Loucy (cell line): Measurements from ENCODE around the gene AKR1C8.
"Not testable (repeated sequence)": the region's sequence is repeated elsewhere in the genome, so short reads cannot be mapped to it uniquely, and the experiment has no call there.

ENCODE experiments used
- H2AFZ ChIP-seq: fragments of 200-600 bp; sonication (generic); 2 replicates; pipeline ENCODE4 v1.6.0; 2016; ENCODE audit warnings: antibody characterized with exemption, mild to moderate bottlenecking, low read length, moderate library complexity
- H3F3A ChIP-seq: fragments of 200-600 bp; 2 replicates; pipeline ENCODE4 v1.6.0; 2016; ENCODE audit warnings: antibody characterized with exemption, low read depth, mild to moderate bottlenecking
- H3K27me3 ChIP-seq: fragments of 200-600 bp; sonication (generic); 2 replicates; pipeline ENCODE4 v1.6.1; 2014; ENCODE audit warnings: low read length, mild to moderate bottlenecking; ENCODE audit not compliant: insufficient read depth, poor library complexity, severe bottlenecking
- H3K36me3 ChIP-seq: fragments of 200-600 bp; sonication (generic); 2 replicates; pipeline ENCODE4 v1.6.1; 2016; ENCODE audit warnings: low read length; ENCODE audit not compliant: insufficient read depth
- H3K4me1 ChIP-seq: fragments of 200-600 bp; sonication (generic); 2 replicates; pipeline ENCODE4 v1.5.1; 2014; ENCODE audit warnings: low read length, mild to moderate bottlenecking; ENCODE audit not compliant: insufficient read depth, poor library complexity, severe bottlenecking
- H3K4me2 ChIP-seq: fragments of 200-600 bp; sonication (generic); 2 replicates; pipeline ENCODE4 v1.6.0; 2014; ENCODE audit warnings: antibody characterized with exemption, low read length, low read depth, mild to moderate bottlenecking; ENCODE audit not compliant: poor library complexity, severe bottlenecking
- H3K4me3 ChIP-seq: fragments of 200-600 bp; sonication (generic); 2 replicates; pipeline ENCODE4 v1.5.1; 2014; ENCODE audit warnings: low read length, mild to moderate bottlenecking, mixed read lengths; ENCODE audit not compliant: poor library complexity, severe bottlenecking
- H3K79me2 ChIP-seq: fragments of 200-600 bp; sonication (generic); 2 replicates; pipeline ENCODE4 v1.6.1; 2014; ENCODE audit warnings: low read length; ENCODE audit not compliant: insufficient read depth
- H3K9ac ChIP-seq: fragments of 200-600 bp; sonication (generic); 2 replicates; pipeline ENCODE4 v1.6.0; 2014; ENCODE audit warnings: mild to moderate bottlenecking, low read depth, low read length, moderate library complexity; ENCODE audit not compliant: poor library complexity, severe bottlenecking
- H3K9me2 ChIP-seq: fragments of 200-600 bp; sonication (generic); replicated peaks from 2 replicates; pipeline ENCODE4 v1.6.1; 2016; ENCODE audit warnings: low read depth, low read length, mixed read lengths
- H3K9me3 ChIP-seq: fragments of 200-600 bp; sonication (generic); 2 replicates; pipeline ENCODE4 v1.6.1; 2014; ENCODE audit warnings: mild to moderate bottlenecking, antibody characterized with exemption, low read length, low read depth; ENCODE audit not compliant: insufficient read depth
- H4K20me1 ChIP-seq: fragments of 200-600 bp; sonication (generic); 2 replicates; pipeline ENCODE4 v1.6.0; 2014; ENCODE audit warnings: antibody characterized with exemption, low read length, mild to moderate bottlenecking; ENCODE audit not compliant: insufficient read depth, poor library complexity, severe bottlenecking
- EZH2phosphoT487 ChIP-seq: fragments of 200-600 bp; IDR thresholded peaks from 2 replicates; pipeline ENCODE4 v1.6.1; 2018; ENCODE audit warnings: antibody characterized with exemption, mild to moderate bottlenecking, moderate library complexity, borderline replicate concordance
- TF ChIP-seq, protein P1 (sequence below): fragments of 200-600 bp; sonication (generic); conservative IDR thresholded peaks from 2 replicates; pipeline ENCODE4 v1.5.1; 2014; ENCODE audit warnings: mild to moderate bottlenecking, antibody characterized with exemption, low read length

Gene AKR1C8

DNA sequence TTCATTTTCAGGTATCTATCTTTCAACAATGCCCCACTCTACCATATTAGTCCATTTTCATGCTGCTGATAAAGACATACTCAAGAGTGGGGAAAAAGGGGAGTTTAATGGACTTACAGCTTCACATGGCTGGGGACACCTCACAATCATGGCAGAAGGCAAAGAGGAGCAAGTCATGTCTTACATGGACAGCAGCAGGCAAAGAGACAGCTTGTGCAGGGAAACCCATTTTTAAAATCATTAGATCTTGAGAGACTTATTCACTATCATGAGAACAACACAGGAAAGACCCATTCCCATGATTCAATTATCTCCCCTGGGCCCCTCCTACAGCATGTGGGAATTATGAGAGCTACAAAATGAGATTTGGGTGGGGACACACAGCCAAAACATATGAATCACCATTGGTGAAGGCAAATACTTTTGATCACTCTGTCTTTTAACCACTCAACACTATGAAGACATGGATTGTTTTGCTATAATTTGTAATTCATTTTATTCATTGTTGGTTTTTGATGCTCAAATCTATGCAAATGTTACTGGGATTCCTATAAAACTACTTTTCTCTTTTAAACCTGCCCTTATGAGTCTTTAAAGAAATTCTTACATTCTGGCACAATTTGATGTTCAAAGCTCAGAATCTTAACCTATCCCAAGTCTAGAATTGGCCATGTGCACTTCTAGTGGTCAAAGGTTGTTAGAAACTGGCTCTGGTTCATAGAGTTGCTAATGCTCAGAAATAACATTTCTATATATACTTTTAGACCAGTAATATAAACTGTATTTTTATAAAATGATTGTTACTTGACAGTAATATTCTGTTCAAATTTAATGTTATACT is 27.0 kb upstream of the AKR1C8 start:
- Histone ChIP-seq H3K9ac (no peak overlapping the region), H3K27me3 (no peaks in the 10 kb centered on the region), H3F3A (no peaks in the 10 kb centered on the region), H3K79me2 (no peaks in the 10 kb centered on the region), H2AFZ (no peak overlapping the region), H3K9me3 (no peaks in the 10 kb centered on the region; the same call in 1 of the 2 replicates), H3K36me3 (no peaks in the 10 kb centered on the region), H3K4me2 (no peak overlapping the region), H3K9me2 (no peaks in the 10 kb centered on the region), H3K4me3 (no peak overlapping the region), H4K20me1 (no peaks in the 10 kb centered on the region), H3K4me1 (peaks cover 12% of the 10 kb centered on the region)
- TF ChIP-seq, protein P1, sequence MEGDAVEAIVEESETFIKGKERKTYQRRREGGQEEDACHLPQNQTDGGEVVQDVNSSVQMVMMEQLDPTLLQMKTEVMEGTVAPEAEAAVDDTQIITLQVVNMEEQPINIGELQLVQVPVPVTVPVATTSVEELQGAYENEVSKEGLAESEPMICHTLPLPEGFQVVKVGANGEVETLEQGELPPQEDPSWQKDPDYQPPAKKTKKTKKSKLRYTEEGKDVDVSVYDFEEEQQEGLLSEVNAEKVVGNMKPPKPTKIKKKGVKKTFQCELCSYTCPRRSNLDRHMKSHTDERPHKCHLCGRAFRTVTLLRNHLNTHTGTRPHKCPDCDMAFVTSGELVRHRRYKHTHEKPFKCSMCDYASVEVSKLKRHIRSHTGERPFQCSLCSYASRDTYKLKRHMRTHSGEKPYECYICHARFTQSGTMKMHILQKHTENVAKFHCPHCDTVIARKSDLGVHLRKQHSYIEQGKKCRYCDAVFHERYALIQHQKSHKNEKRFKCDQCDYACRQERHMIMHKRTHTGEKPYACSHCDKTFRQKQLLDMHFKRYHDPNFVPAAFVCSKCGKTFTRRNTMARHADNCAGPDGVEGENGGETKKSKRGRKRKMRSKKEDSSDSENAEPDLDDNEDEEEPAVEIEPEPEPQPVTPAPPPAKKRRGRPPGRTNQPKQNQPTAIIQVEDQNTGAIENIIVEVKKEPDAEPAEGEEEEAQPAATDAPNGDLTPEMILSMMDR = no peak

DNA sequence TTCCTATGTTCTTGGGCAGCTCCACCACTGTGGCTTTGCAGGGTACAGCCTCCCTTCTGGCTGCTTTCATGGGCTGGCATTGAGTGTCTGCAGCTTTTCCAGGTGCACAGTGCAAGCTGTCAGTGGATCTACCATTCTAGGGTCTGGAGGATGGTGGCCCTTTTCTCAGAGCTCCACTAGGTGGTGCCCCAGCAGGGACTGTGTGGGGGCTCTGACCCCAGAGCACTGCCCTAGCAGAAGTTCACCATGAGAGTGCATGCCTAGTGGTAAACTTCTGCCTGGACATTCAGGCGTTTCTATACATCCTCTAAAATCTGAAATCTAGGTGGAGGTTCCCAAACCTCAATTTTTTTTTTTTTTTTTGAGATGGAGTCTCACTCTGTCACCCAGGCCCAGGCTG is 25.3 kb upstream of the AKR1C8 start:
- not testable (repeated sequence) for H3K9me3 ChIP-seq, H3K4me3 ChIP-seq, H3F3A ChIP-seq, H3K9ac ChIP-seq, H3K4me2 ChIP-seq, H3K9me2 ChIP-seq, H2AFZ ChIP-seq, H4K20me1 ChIP-seq, H3K27me3 ChIP-seq, H3K79me2 ChIP-seq, H3K36me3 ChIP-seq
- H3K4me1 ChIP-seq = peaks cover 25% of the 10 kb centered on the region

DNA sequence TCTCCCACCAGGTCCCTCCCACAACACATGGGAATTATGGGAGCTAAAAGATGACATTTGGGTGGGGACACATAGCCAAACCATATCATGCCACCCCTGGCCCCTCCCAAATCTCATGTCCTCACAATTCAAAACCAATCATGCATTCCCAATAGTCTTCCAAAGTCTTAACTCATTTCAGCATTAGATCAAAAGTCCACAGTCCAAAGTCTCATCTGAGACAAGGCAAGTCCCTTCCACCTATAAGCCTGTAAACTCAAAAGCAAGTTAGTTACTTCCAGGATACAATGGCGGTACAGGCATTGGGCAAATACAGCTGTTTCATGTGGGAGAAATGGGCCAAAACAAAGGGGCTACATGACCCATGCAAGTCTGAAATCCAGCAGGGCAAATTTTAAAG is 24.8 kb upstream of the AKR1C8 start:
- not testable (repeated sequence) for H3K9me2 ChIP-seq, H3K9me3 ChIP-seq, H3K4me3 ChIP-seq, H2AFZ ChIP-seq, H4K20me1 ChIP-seq, H3F3A ChIP-seq, H3K36me3 ChIP-seq, H3K9ac ChIP-seq, H3K4me2 ChIP-seq, H3K79me2 ChIP-seq, H3K27me3 ChIP-seq
- peaks cover 25% of the 10 kb centered on the region for H3K4me1 ChIP-seq

DNA sequence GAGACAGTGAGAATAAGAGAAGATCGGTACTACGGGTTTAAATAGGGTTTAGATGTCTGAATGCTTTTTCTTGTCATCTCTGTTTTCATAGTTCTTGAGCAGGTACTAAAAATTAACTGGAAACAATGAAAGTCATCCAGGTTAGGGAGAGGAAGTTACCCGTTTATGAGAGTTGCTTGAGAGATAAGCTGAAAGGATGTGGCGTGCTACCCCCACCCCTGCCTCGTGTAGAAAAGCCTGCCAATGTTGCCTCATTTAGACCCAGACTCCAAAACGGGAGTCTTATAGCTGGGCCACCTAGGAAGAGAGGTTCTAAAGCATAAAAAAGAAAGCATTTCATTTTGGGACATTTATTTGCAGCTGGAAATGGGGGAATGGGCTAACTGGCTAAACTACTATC is 21.8 kb upstream of the AKR1C8 start:
- H3K9me2 ChIP-seq = no peaks in the 10 kb centered on the region
- peaks cover 25% of the 10 kb centered on the region for H3K4me1 ChIP-seq
- no peaks in the 10 kb centered on the region for H3F3A ChIP-seq
- H3K4me3 ChIP-seq = peak overlapping the region; percentile 38
- no peaks in the 10 kb centered on the region for H3K36me3 ChIP-seq
- TF ChIP-seq, protein P1 = no peak
- TF ChIP-seq EZH2phosphoT487 = no peak
- no peaks in the 10 kb centered on the region for H3K27me3 ChIP-seq
- H3K79me2 ChIP-seq = no peaks in the 10 kb centered on the region
- H3K9ac ChIP-seq = peak overlapping the region; percentile 41
- peaks cover 12% of the 10 kb centered on the region; the same call in 1 of the 2 replicates for H3K9me3 ChIP-seq
- peak overlapping the region; percentile 34; the same call in 1 of the 2 replicates for H2AFZ ChIP-seq
- H3K4me2 ChIP-seq = peak overlapping the region; percentile 67
- H4K20me1 ChIP-seq = no peaks in the 10 kb centered on the region
